LoVo (cell line): ENCODE measurements around the gene TMEM235.
"Not testable (repeated sequence)": the region's sequence is repeated elsewhere in the genome, so short reads cannot be mapped to it uniquely, and the experiment has no call there.

ENCODE experiments used
- DNase-seq: peaks from one replicate; pipeline ENCODE4 v3.0.0-alpha.2; 2016; ENCODE audit warnings: low spot score

The TMEM235 gene

GRCh38 chr17:78219396-78220150 lies 11.9 kb upstream of the TMEM235 start:
- no peak for DNase-seq

DNA sequence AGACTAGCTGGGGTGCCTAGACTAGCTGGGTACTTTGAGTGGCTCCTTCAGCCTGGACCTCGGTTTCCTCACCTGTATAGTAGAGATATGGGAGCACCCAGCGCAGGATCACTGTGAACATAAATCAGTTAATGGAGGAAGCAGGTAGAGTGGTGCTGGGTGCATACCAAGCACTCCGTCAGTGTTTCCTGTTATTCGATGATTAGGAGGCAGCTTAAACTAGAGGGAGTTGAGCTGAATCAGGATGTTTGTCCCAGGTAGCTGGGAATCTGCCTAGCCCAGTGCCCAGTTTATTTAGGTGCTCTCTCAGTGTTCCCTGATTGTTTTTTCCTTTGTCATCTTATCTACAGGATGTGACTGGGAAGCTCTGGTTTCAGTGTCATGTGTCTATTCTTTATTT lies 8.4 kb upstream of the TMEM235 start:
- no peak for DNase-seq

- DNase-seq: no peak
Measured at GRCh38 chr17:78223765-78224164, 7.7 kb upstream of the TMEM235 start.

GRCh38 chr17:78224231-78225087 lies 7.0 kb upstream of the TMEM235 start:
- DNase-seq: no peak

- DNase-seq: no peak
Measured at GRCh38 chr17:78225088-78225865, 6.2 kb upstream of the TMEM235 start.

DNA sequence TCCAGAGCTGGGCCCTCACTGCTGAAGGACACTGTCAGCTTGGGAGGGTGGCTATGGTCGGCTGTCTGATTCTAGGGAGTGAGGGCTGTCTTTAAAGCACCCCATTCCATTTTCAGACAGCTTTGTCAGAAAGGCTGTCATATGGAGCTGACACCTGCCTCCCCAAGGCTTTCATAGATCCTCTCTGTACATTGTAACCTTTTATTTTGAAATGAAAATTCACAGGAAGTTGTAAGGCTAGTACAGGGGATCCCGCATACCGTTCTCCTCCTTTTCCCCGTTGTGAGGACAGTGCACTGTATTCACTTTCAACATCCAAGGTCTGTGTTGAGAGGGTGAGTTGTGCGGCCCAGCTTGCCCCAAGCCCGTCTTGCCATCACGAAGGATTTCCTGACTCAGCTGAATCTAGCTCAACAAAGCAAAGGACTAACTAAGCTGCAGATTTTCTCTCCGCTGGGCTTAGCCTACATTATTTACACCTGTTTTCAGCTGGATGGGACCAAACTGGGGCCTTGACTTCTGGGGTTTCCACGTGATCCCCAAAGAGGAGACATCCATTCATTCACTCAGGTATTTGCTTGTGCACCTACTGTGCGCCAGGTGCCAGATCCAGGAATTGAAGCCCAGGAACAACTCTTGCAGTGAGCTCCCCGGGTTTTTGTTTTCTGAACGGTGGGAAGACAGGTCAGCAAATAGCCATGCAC lies 5.2 kb upstream of the TMEM235 start:
- DNase-seq: no peak

DNA sequence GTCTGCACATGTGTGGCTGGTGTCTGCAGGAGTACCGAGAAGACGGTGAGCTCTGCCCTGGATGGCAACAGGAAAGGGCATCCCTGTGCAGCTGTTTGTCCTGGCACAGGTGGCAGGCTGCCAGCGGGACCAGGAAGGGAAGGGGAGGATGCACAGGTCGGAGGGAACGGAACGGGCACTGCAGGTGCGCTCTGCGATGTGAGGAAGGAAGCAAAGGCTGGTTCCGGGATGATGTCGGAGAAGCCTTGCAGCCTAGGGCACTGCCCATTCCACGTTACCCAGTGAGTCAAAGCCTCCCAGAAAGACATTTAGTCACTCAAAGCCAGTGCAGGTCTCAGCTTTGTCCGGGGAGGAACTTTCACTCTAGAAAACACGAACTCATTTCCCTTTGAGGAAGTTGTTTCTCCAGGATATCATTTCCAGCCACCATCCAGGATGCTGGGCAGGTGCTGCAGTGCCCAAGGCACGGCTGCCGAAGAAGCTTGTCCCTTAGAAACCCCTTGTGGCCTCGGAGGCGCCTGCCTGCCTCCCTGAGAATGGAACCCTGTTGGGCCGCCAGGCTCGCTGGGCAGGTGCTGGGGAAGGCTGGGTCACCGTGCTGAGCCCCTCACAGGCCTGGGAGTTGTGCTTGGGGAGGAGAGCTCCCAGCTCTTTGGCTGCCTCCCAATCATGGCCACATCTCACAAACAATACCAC lies 4.5 kb upstream of the TMEM235 start:
- no peak for DNase-seq

DNA sequence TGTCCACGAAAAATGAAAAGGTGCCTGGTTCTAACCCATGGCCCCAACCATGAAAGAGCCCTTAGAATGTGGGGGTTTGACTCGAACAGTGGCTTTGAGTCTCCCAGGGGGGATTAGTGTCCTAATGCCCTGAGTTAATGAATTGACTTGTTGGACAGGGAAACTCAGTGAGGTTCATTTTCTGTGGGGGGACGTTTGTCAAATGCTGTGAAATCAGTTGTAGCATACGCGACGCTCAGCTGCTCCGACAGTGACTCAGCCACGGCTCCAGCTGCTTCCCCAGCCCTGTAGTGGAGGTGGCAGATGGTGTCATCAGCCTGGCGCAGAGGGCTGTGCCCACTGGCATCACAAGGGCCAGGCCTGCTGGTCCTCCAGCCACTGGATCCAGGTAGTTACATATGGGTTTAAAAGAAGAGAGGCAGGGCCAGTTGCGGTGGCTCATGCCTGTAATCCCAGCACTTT lies 3.9 kb upstream of the TMEM235 start:
- no peak for DNase-seq

GRCh38 chr17:78228176-78228575 lies 3.3 kb upstream of the TMEM235 start:
- DNase-seq: no peak

- no peak for DNase-seq
Measured at GRCh38 chr17:78230252-78230962, 1.0 kb upstream of the TMEM235 start.

- no peak for DNase-seq
Measured at GRCh38 chr17:78231991-78232858, 794 bp downstream of the TMEM235 start.

GRCh38 chr17:78232859-78233173 lies 1.4 kb downstream of the TMEM235 start:
- no peak for DNase-seq

GRCh38 chr17:78233678-78234077 lies 2.2 kb downstream of the TMEM235 start:
- DNase-seq: no peak

GRCh38 chr17:78234261-78234865 lies 2.9 kb downstream of the TMEM235 start:
- DNase-seq: no peak

DNA sequence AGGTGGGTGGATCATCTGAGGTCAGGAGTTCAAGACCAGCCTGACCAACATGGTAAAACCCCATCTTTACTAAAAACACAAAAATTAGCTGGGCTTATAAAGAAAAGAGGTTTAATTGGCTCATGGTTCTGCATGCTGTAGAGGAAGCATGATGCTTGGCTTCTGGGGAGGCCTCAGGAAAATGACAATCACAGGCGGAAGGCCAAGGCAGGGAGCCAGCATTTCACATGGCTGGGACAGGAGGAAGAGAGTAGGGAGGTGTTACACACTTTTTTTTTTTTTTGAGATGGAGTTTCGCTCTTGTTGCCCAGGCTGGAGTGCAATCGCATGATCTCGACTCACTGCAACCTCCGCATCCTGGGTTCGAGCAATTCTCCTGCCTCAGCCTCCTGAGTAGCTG lies 3.6 kb downstream of the TMEM235 start:
- DNase-seq: not testable (repeated sequence)

DNA sequence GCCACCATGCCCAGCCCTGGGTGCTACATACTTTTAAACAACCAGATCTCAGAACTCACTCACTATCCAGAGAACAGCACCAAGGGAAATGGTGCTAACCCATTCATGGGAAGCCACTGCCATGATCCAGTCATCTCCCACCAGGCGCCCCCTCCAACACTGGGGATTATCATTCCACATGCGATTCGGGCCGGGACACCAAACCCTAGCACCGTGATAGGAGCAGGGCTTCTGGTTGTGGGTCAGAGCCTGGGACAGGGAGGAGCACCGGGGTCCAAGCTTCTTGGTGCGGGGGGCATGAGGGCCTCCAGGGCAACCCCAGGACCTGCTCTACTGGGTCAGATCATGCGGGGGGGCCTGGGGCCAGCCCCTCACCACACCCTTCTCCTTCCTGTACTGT lies 4.5 kb downstream of the TMEM235 start:
- DNase-seq: no peak

- DNase-seq: no peak
Measured at GRCh38 chr17:78236362-78237127, 5.1 kb downstream of the TMEM235 start.

GRCh38 chr17:78237401-78238012 lies 6.1 kb downstream of the TMEM235 start:
- DNase-seq: no peak
